C4-2B (cell line): ENCODE data around the gene STAT5B.
"Not testable (repeated sequence)": the region's sequence is repeated elsewhere in the genome, so short reads cannot be mapped to it uniquely, and the experiment has no call there.

ENCODE experiments used
- H3K27ac ChIP-seq: fragments of 450-650 bp; 2 replicates; pipeline ENCODE4 v1.5.1; 2017
- CTCF ChIP-seq: fragments of 450-650 bp; conservative IDR thresholded peaks from 2 replicates; pipeline ENCODE4 v1.5.1; 2017; ENCODE audit warnings: mild to moderate bottlenecking
- ZFX ChIP-seq: fragments of 450-650 bp; IDR thresholded peaks from 2 replicates; pipeline ENCODE4 v1.6.1; 2017

Gene STAT5B

GRCh38 chr17:42276359-42276608, at the start of gene STAT5B:
STAT5B (minus strand) TSS chr17:42276391; CDS start chr17:42232127, 44,264 bp downstream.
- TF ChIP-seq ZFX (peak; percentile 70; the same call in 1 of the 2 replicates), CTCF (no peak)
- H3K27ac ChIP-seq: peak within 1 kb of the TSS; percentile 81

- TF ChIP-seq CTCF (no peak), ZFX (no peak)
- H3K27ac ChIP-seq: peak overlapping the region; percentile 46; the same call in 1 of the 2 replicates
Measured at GRCh38 chr17:42325026-42325425, 48.8 kb upstream of the STAT5B start.

GRCh38 chr17:42323268-42323773, 47.1 kb upstream of the STAT5B start:
- H3K27ac ChIP-seq: no peak overlapping the region
- TF ChIP-seq CTCF (peak; percentile 19; the same call in 1 of the 2 replicates), ZFX (no peak)

- TF ChIP-seq CTCF: peak; percentile 99
- TF ChIP-seq ZFX: no peak
- no peak overlapping the region for H3K27ac ChIP-seq
Measured at GRCh38 chr17:42322382-42323267, 46.4 kb upstream of the STAT5B start.

GRCh38 chr17:42321555-42321954, 45.4 kb upstream of the STAT5B start:
- TF ChIP-seq CTCF (no peak), ZFX (no peak)
- H3K27ac ChIP-seq: no peak overlapping the region

- not testable (repeated sequence) for H3K27ac ChIP-seq
Measured at GRCh38 chr17:42317967-42318366, 41.8 kb upstream of the STAT5B start.

GRCh38 chr17:42317266-42317845, 41.2 kb upstream of the STAT5B start:
- no peak overlapping the region for H3K27ac ChIP-seq
- no peak for TF ChIP-seq CTCF
- no peak for TF ChIP-seq ZFX
